H1 (cell line): ENCODE measurements around the gene SPON2. TPM values are rescaled to one million over a fixed set of nuclear protein-coding genes. Genes with fewer than 3 reads are reported as not detected.

Experiments used
- CTCF ChIA-PET: fragments of 300-600 bp; sonication (Branson Sonifier 250); formaldehyde crosslinking; loops from one replicate; lab custom pipeline; 2021; ENCODE audit not compliant: partially characterized antibody; lab: Charles Lee
- POLR2A ChIA-PET: fragments of 300-600 bp; sonication (Branson Sonifier 250); formaldehyde crosslinking; loops from one replicate; lab custom pipeline; 2021; ENCODE audit warnings: inconsistent platforms; ENCODE audit not compliant: partially characterized antibody; lab: Charles Lee
- DNase-seq, 2 experiments: peaks; one replicate each; pipeline versions ENCODE4 v3.0.0 to v3.0.0-alpha.2; 2010 to 2022; ENCODE audit warnings: low spot score in 2 of 2, low read depth in 1 of 2, mixed read lengths in 1 of 2
- FAIRE-seq: peaks from 2 replicates; lab custom pipeline; 2011; peaks lifted over from hg19 to GRCh38; lab: Jason Lieb, UNC
- H2AFZ ChIP-seq: 2 replicates; pipeline ENCODE4 v1.8.1; 2012; ENCODE audit warnings: low read length, inconsistent platforms
- H2AK5ac ChIP-seq: 2 replicates; pipeline ENCODE4 v1.6.1; 2013; ENCODE audit warnings: low read depth, low read length
- H2BK120ac ChIP-seq: replicated peaks from 2 replicates; pipeline ENCODE3; 2013; ENCODE audit warnings: low read depth, low read length, inconsistent platforms
- H2BK12ac ChIP-seq: 2 replicates; pipeline ENCODE4 v1.6.1; 2013; ENCODE audit warnings: low read depth, low read length
- H2BK15ac ChIP-seq: 2 replicates; pipeline ENCODE4 v1.6.1; 2013; ENCODE audit warnings: low read length
- H2BK20ac ChIP-seq: 2 replicates; pipeline ENCODE4 v1.6.1; 2013; ENCODE audit warnings: low read length
- H2BK5ac ChIP-seq: 2 replicates; pipeline ENCODE4 v1.6.1; 2013; ENCODE audit warnings: low read depth, low read length
- H3K14ac ChIP-seq: 2 replicates; pipeline ENCODE4 v1.6.1; 2013; ENCODE audit warnings: inconsistent platforms; ENCODE audit not compliant: insufficient read length
- H3K18ac ChIP-seq: 2 replicates; pipeline ENCODE4 v1.6.1; 2013; ENCODE audit warnings: low read length; ENCODE audit errors: extremely low read depth
- H3K23ac ChIP-seq: 2 replicates; pipeline ENCODE4 v1.6.1; 2013; ENCODE audit warnings: inconsistent platforms; ENCODE audit not compliant: insufficient read length
- H3K23me2 ChIP-seq: 2 replicates; pipeline ENCODE4 v1.6.1; 2013; ENCODE audit warnings: low read depth, low read length
- H3K27ac ChIP-seq: 2 replicates; pipeline ENCODE4 v1.6.1; 2011; ENCODE audit warnings: low read depth, low read length, inconsistent platforms
- H3K27me3 ChIP-seq, 4 experiments: replicated peaks in 1 of 4; 1 replicate in 1 of 4; 2 replicates in 3 of 4; pipeline versions ENCODE4 v1.6.1 to v1.8.1; 2011 to 2013; ENCODE audit warnings: low read length in 3 of 4, mild to moderate bottlenecking in 3 of 4, inconsistent platforms in 2 of 4, mixed read lengths in 2 of 4, moderate library complexity in 1 of 4; ENCODE audit not compliant: control insufficient read depth in 3 of 4, insufficient read depth in 3 of 4; ENCODE audit errors: extremely low read depth in 1 of 4
- H3K36me3 ChIP-seq, 4 experiments: 2 replicates each; pipeline versions ENCODE4 v1.6.1 to v1.8.1; 2011 to 2013; ENCODE audit warnings: mild to moderate bottlenecking in 4 of 4, low read length in 3 of 4, moderate library complexity in 2 of 4, control low read depth in 1 of 4, inconsistent platforms in 1 of 4; ENCODE audit not compliant: insufficient read depth in 4 of 4, control insufficient read depth in 2 of 4
- H3K4ac ChIP-seq: replicated peaks from 2 replicates; pipeline ENCODE3; 2013; ENCODE audit warnings: low read length, low read depth, mixed read lengths, inconsistent platforms; ENCODE audit not compliant: insufficient read length
- H3K4me1 ChIP-seq, 4 experiments: replicated peaks in 1 of 4; 1 replicate in 1 of 4; 2 replicates in 3 of 4; pipeline versions ENCODE4 v1.6.1 to v1.8.1; 2011 to 2013; ENCODE audit warnings: low read length in 3 of 4, inconsistent platforms in 2 of 4, mixed read lengths in 1 of 4; ENCODE audit not compliant: insufficient read depth in 4 of 4, control insufficient read depth in 3 of 4
- H3K4me2 ChIP-seq, 2 experiments: 2 replicates each; pipeline versions ENCODE4 v1.6.1 to v1.8.1; 2011 to 2013; ENCODE audit warnings: low read depth in 2 of 2, low read length in 2 of 2, control low read depth in 1 of 2, inconsistent platforms in 1 of 2, mild to moderate bottlenecking in 1 of 2; ENCODE audit not compliant: insufficient read depth in 1 of 2
- H3K4me3 ChIP-seq, 4 experiments: fragments of 200-600, 300-600 bp in 1 of 4; sonication (generic), shearing (Covaris generic), sonication (Bioruptor Twin) in 1 of 4; 2 replicates each; pipeline versions ENCODE4 v1.5.1 to v1.8.1; 2011 to 2016; ENCODE audit warnings: low read length in 4 of 4, low read depth in 3 of 4, control low read depth in 2 of 4, inconsistent platforms in 2 of 4, mild to moderate bottlenecking in 2 of 4, mixed read lengths in 1 of 4, moderate library complexity in 1 of 4; ENCODE audit not compliant: insufficient read depth in 2 of 4; ENCODE audit errors: extremely low read depth in 1 of 4
- H3K56ac ChIP-seq: replicated peaks from 2 replicates; pipeline ENCODE3; 2013; ENCODE audit warnings: low read depth, mild to moderate bottlenecking, mixed read lengths, low read length, inconsistent platforms; ENCODE audit not compliant: insufficient read length
- H3K79me1 ChIP-seq: 2 replicates; pipeline ENCODE4 v1.6.1; 2013; ENCODE audit warnings: low read depth, low read length, control low read depth
- H3K79me2 ChIP-seq, 2 experiments: 2 replicates each; pipeline versions ENCODE4 v1.6.1 to v1.8.1; 2012 to 2013; ENCODE audit warnings: low read length in 2 of 2, mild to moderate bottlenecking in 2 of 2, inconsistent platforms in 1 of 2; ENCODE audit not compliant: insufficient read depth in 2 of 2, control insufficient read depth in 1 of 2
- H3K9ac ChIP-seq, 4 experiments: replicated peaks in 1 of 4; 1 replicate in 1 of 4; 2 replicates in 3 of 4; pipeline versions ENCODE4 v1.6.1 to v1.8.1; 2011 to 2013; ENCODE audit warnings: low read depth in 3 of 4, low read length in 3 of 4, control low read depth in 2 of 4, mild to moderate bottlenecking in 2 of 4, moderate library complexity in 2 of 4, inconsistent platforms in 1 of 4; ENCODE audit errors: extremely low read depth in 1 of 4
- H3K9me3 ChIP-seq, 2 experiments: 2 replicates each; pipeline versions ENCODE4 v1.6.1 to v1.8.1; 2012 to 2013; ENCODE audit warnings: mild to moderate bottlenecking in 2 of 2, moderate library complexity in 2 of 2, control low read depth in 1 of 2, inconsistent platforms in 1 of 2, low read depth in 1 of 2, low read length in 1 of 2, mixed read lengths in 1 of 2; ENCODE audit not compliant: insufficient read depth in 2 of 2
- H4K20me1 ChIP-seq, 2 experiments: replicated peaks in 1 of 2; 2 replicates each; pipeline versions ENCODE3 to v1.8.1; 2011 to 2013; ENCODE audit warnings: inconsistent platforms in 2 of 2, low read length in 2 of 2, mild to moderate bottlenecking in 1 of 2; ENCODE audit not compliant: insufficient read depth in 2 of 2, control insufficient read depth in 1 of 2
- H4K5ac ChIP-seq: 2 replicates; pipeline ENCODE4 v1.6.1; 2013; ENCODE audit warnings: low read length, low read depth, mixed read lengths, inconsistent platforms; ENCODE audit not compliant: insufficient read length
- H4K8ac ChIP-seq: 2 replicates; pipeline ENCODE4 v1.8.0; 2013; ENCODE audit warnings: mild to moderate bottlenecking, moderate library complexity, low read length, inconsistent platforms; ENCODE audit not compliant: insufficient read depth; ENCODE audit errors: extremely low read depth
- H4K91ac ChIP-seq: replicated peaks from 2 replicates; pipeline ENCODE3; 2013; ENCODE audit warnings: low read length, mixed read lengths, inconsistent platforms; ENCODE audit not compliant: insufficient read length
- ASH2L ChIP-seq: fragments of 200-600, 300-600 bp; sonication (generic); IDR thresholded peaks from one replicate; pipeline ENCODE4 v1.7.1; 2017; ENCODE audit warnings: low read length
- MAX ChIP-seq: IDR thresholded peaks from 2 replicates; pipeline ENCODE4 v1.6.1; 2012; ENCODE audit warnings: inconsistent platforms
- SIX5 ChIP-seq: IDR thresholded peaks from 2 replicates; pipeline ENCODE4 v1.6.1; 2011; ENCODE audit warnings: mild to moderate bottlenecking, low read depth, low read length
- WGBS, 2 experiments: shearing (Covaris generic) in 1 of 2; methylation state at CpG; one replicate each; pipeline versions ENCODE4 v1.1.6 to v1.1.7; 2013 to 2015; ENCODE audit warnings: low lambda C conversion rate in 2 of 2, mixed read lengths in 2 of 2, inconsistent platforms in 1 of 2, low coverage in 1 of 2, missing lambda C conversion rate in 1 of 2; ENCODE audit not compliant: insufficient replicate concordance in 2 of 2, insufficient coverage in 1 of 2, insufficient read length in 1 of 2; ENCODE audit errors: extremely low coverage in 1 of 2, missing lambda C conversion rate in 1 of 2; 5-methylcytosine and 5-hydroxymethylcytosine counted together
- polyA plus RNA-seq, 7 experiments: library from polyadenylated mRNA; depleted of rRNA in 3 of 7; stranded (reverse) in 5 of 7; unstranded in 2 of 7; fragments of >200 nt in 5 of 7; fragments of 200-250 nt in 2 of 7; gene quantifications; 1 replicate in 5 of 7; 2 replicates in 1 of 7; 4 replicates in 1 of 7; pipeline versions ENCODE4 v1.2.1 to v1.2.3, GENCODE V29; 2011 to 2013; ENCODE audit warnings: missing spikeins in 2 of 7, mixed read lengths in 2 of 7
- total RNA-seq: library from RNA; stranded (reverse); fragmentation: NEBNext Ultra II Directional; extraction: Animal tissue kit (Norgen Biotek cat#: 25700); gene quantifications from 2 replicates; pipeline ENCODE4 v1.2.1, GENCODE V29; 2021

Gene SPON2
- total and polyA plus RNA-seq, 2 of the 8 experiments (the other 6 are each of a cell fraction or from before 2014, with no cell fraction given): 2.8 to 3.2 TPM

GRCh38 chr4:1160351-1160750, 12.0 kb downstream of the SPON2 start:
- Histone ChIP-seq H3K79me2 (no peaks in the 10 kb centered on the region), H4K8ac (no peak overlapping the region), H2BK20ac (no peak overlapping the region), H3K14ac (no peak overlapping the region), H3K9ac (no peak overlapping the region), H3K23me2 (no peaks in the 10 kb centered on the region), H4K91ac (no peak overlapping the region), H3K4me1 (no peaks in the 10 kb centered on the region), H3K23ac (no peak overlapping the region), H3K56ac (no peak overlapping the region), H2AFZ (no peak overlapping the region), H3K4me2 (no peak overlapping the region), H4K5ac (no peak overlapping the region), H3K18ac (no peak overlapping the region), H3K36me3 (no peaks in the 10 kb centered on the region), H3K27me3 (no peaks in the 10 kb centered on the region), H2BK5ac (no peak overlapping the region), H2AK5ac (no peak overlapping the region), H4K20me1 (no peaks in the 10 kb centered on the region), H3K79me1 (no peaks in the 10 kb centered on the region), H2BK15ac (no peak overlapping the region), H3K27ac (no peak overlapping the region), H3K4ac (no peak overlapping the region), H3K9me3 (peaks cover 3 to 10% of the 10 kb centered on the region in 2 experiments; a peak in 2 of 4 replicates), H2BK120ac (no peak overlapping the region), H2BK12ac (no peak overlapping the region), H3K4me3 (no peak overlapping the region)
- DNase-seq: no peak
- 92% methylated on average over 1 of the region's 1 CpG; no CpG with 5 or more reads in 1 of the 2 experiments for WGBS, 2 experiments
- ChIA-PET POLR2A (no interaction called here), CTCF (no interaction called here)
- no peak for FAIRE-seq
- TF ChIP-seq MAX (no peak), SIX5 (no peak), ASH2L (no peak)
